Measurements from ENCODE around the gene CFAP57. TPM values are rescaled to one million over a fixed set of nuclear protein-coding genes. Genes with fewer than 3 reads are reported as not detected.

The CFAP57 gene
- total RNA-seq = 6.2 TPM

GRCh38 chr1:43171876-43172526 lies at the start of gene CFAP57, which contains the start of gene EBNA1BP2:
Gene CFAP57, plus strand, starts transcription at chr1:43172330. Its CDS starts 424 bp downstream, at chr1:43172754.
Gene EBNA1BP2, minus strand, starts transcription at chr1:43172290. Its CDS starts 172 bp downstream, at chr1:43172118.

GRCh38 chr1:43269627-43270375 lies 97.7 kb downstream of the CFAP57 start, which contains the start of gene TMEM125:
Gene TMEM125, plus strand, starts transcription at chr1:43269983. Its CDS starts 2,740 bp downstream, at chr1:43272723.

GRCh38 chr1:43285269-43285990 lies 113.3 kb downstream of the CFAP57 start, which contains the start of gene C1orf210:
Gene C1orf210, minus strand, starts transcription at chr1:43285581. Its CDS starts 2,311 bp downstream, at chr1:43283270.

GRCh38 chr1:43300378-43301094 lies 128.4 kb downstream of the CFAP57 start, which contains the start of gene TIE1:
Gene TIE1, plus strand, starts transcription at chr1:43300982. Its CDS starts 90 bp downstream, at chr1:43301072.

Small RNA genes within 50 kb of the gene (small RNA-seq; reads per million reads assigned to genes)
- gene RNA5SP46 = not detected

Other genes starting within 250 kb of the CFAP57 start
- 50.7 TPM for gene SLC2A1, start 213.5 kb upstream of the CFAP57 start, total RNA-seq
- 60.4 TPM for gene EBNA1BP2, start within 50 bp of the CFAP57 start, total RNA-seq
- gene TMEM125, start 97.7 kb downstream of the CFAP57 start, total RNA-seq = 0.69 TPM
- gene C1orf210, start 113.3 kb downstream of the CFAP57 start, total RNA-seq = not detected
- 19.6 TPM for gene TIE1, start 128.7 kb downstream of the CFAP57 start, total RNA-seq
- gene MPL, start 165.5 kb downstream of the CFAP57 start, total RNA-seq = 0.23 TPM
- gene CDC20, start 186.7 kb downstream of the CFAP57 start, total RNA-seq = 6.7 TPM
- 10.1 TPM for gene ELOVL1, start 195.7 kb downstream of the CFAP57 start, total RNA-seq
- 27.5 TPM for gene MED8, start 217.5 kb downstream of the CFAP57 start, total RNA-seq
- 26.5 TPM for gene SZT2, start 217.6 kb downstream of the CFAP57 start, total RNA-seq